HepG2 (cell line): Measurements from ENCODE around the gene PDYN. TPM values are rescaled to one million over a fixed set of nuclear protein-coding genes. Genes with fewer than 3 reads are reported as not detected.

ENCODE experiments used
- ATAC-seq: fragments of 200-7000 bp; cut with Tn5 transposase; 3 replicates; pipeline ENCODE4 v1.9.1; 2020; ENCODE audit warnings: mild to moderate bottlenecking, moderate library complexity
- BruUV-seq: library from RNA; stranded (reverse); fragments of 400-500 nt; replicated peaks from 2 replicates; lab custom pipeline; 2021; lab: Mats Ljungman, UMichigan
- CTCF ChIA-PET: fragments of 300-600 bp; formaldehyde crosslinking; extraction: SDS; loops from one replicate; lab custom pipeline; 2021; ENCODE audit warnings: low total read pairs, inconsistent platforms, low intra/inter-chr PET ratio; lab: Yijun Ruan, JAX
- POLR2A ChIA-PET: fragments of 350-600 bp; sonication (Branson Sonifier 250); formaldehyde crosslinking; loops from one replicate; lab custom pipeline; 2020; ENCODE audit warnings: antibody characterized with exemption, inconsistent platforms; lab: Yijun Ruan, JAX
- DNase-seq: peaks from one replicate; pipeline ENCODE4 v3.0.0-alpha.2; 2015; ENCODE audit warnings: low spot score
- FAIRE-seq: peaks from 3 replicates; lab custom pipeline; 2011; peaks lifted over from hg19 to GRCh38; lab: Jason Lieb, UNC
- H2AFZ ChIP-seq: one replicate; pipeline ENCODE4 v1.6.1; 2011; ENCODE audit warnings: low read length, inconsistent platforms
- H3K27ac ChIP-seq: fragments of 300-600 bp; 3 replicates; pipeline ENCODE4 v1.8.0; 2011; ENCODE audit warnings: mixed run types, mild to moderate bottlenecking, mixed read lengths, low read length, inconsistent platforms; ENCODE audit not compliant: insufficient read depth; ENCODE audit errors: extremely low read length
- H3K27me3 ChIP-seq, 2 experiments: fragments of 200-600 bp in 1 of 2; 2 replicates in 1 of 2; 3 replicates in 1 of 2; pipeline versions ENCODE4 v1.6.0 to v1.8.0; 2011; ENCODE audit warnings: low read length in 2 of 2, mild to moderate bottlenecking in 2 of 2, moderate library complexity in 2 of 2, inconsistent platforms in 1 of 2; ENCODE audit not compliant: insufficient read depth in 2 of 2, control insufficient read depth in 1 of 2
- H3K36me3 ChIP-seq, 2 experiments: fragments of 200-600 bp in 1 of 2; replicated peaks in 1 of 2; 2 replicates in 1 of 2; 3 replicates in 1 of 2; pipeline versions ENCODE4 v1.5.1 to v1.8.0; 2011; ENCODE audit warnings: low read length in 2 of 2, inconsistent platforms in 1 of 2; ENCODE audit not compliant: insufficient read depth in 2 of 2, control insufficient read depth in 1 of 2
- H3K4me1 ChIP-seq: 2 replicates; pipeline ENCODE4 v1.5.1; 2012; ENCODE audit warnings: low read length, inconsistent platforms; ENCODE audit not compliant: insufficient read depth
- H3K4me2 ChIP-seq: 2 replicates; pipeline ENCODE4 v1.6.0; 2011; ENCODE audit warnings: low read depth, low read length, inconsistent platforms
- H3K4me3 ChIP-seq, 3 experiments: fragments of 200-600 bp in 1 of 3; sonication (generic), shearing (Covaris generic) in 1 of 3; replicated peaks in 1 of 3; 2 replicates each; pipeline ENCODE4 v1.5.1; 2011 to 2016; ENCODE audit warnings: low read length in 3 of 3, inconsistent platforms in 2 of 3, low read depth in 2 of 3, mild to moderate bottlenecking in 2 of 3, control low read depth in 1 of 3, mixed read lengths in 1 of 3; ENCODE audit not compliant: insufficient read depth in 1 of 3
- H3K79me2 ChIP-seq: one replicate; pipeline ENCODE4 v1.6.1; 2011; ENCODE audit warnings: low read length, inconsistent platforms; ENCODE audit not compliant: insufficient read depth
- H3K9ac ChIP-seq: 2 replicates; pipeline ENCODE4 v1.6.0; 2011; ENCODE audit warnings: mild to moderate bottlenecking, low read depth, low read length, inconsistent platforms; ENCODE audit not compliant: insufficient read depth
- H3K9me3 ChIP-seq: 2 replicates; pipeline ENCODE4 v1.5.1; 2012; ENCODE audit warnings: mild to moderate bottlenecking, low read length
- H4K20me1 ChIP-seq: 2 replicates; pipeline ENCODE4 v1.6.0; 2011; ENCODE audit warnings: inconsistent platforms, mild to moderate bottlenecking, low read length, moderate library complexity; ENCODE audit not compliant: insufficient read depth
- ATF7 ChIP-seq, 2 experiments: fragments of 450-650 bp in 1 of 2; sonication (generic) in 1 of 2; formaldehyde crosslinking in 1 of 2; IDR thresholded peaks; 2 replicates each; pipeline versions ENCODE4 v1.4.0 to v1.6.1; 2016 to 2020; ENCODE audit warnings: antibody characterized with exemption in 1 of 2, mild to moderate bottlenecking in 1 of 2, missing genetic modification reagents in 1 of 2
- FOXA3 ChIP-seq: IDR thresholded peaks from 2 replicates; pipeline ENCODE4 v1.6.1; 2016; ENCODE audit warnings: missing genetic modification reagents, missing compliant biosample characterization
- KLF9 ChIP-seq: IDR thresholded peaks from 2 replicates; pipeline ENCODE4 v1.6.1; 2016; ENCODE audit warnings: low read depth
- MEIS2 ChIP-seq: sonication (generic); formaldehyde crosslinking; IDR thresholded peaks from 2 replicates; pipeline ENCODE4 v1.9.0; 2021; ENCODE audit warnings: mild to moderate bottlenecking, missing genetic modification reagents
- ZNF136 ChIP-seq: sonication (generic); formaldehyde crosslinking; IDR thresholded peaks from 2 replicates; pipeline ENCODE4 v1.8.1; 2022; ENCODE audit warnings: low read depth, mild to moderate bottlenecking, moderate library complexity, missing genetic modification reagents
- ZNF562 ChIP-seq: sonication (generic); formaldehyde crosslinking; IDR thresholded peaks from 2 replicates; pipeline ENCODE4 v1.8.0; 2022; ENCODE audit warnings: missing genetic modification reagents, borderline replicate concordance
- ZNF569 ChIP-seq: sonication (generic); formaldehyde crosslinking; IDR thresholded peaks from 2 replicates; pipeline ENCODE4 v1.5.0; 2020; ENCODE audit warnings: mild to moderate bottlenecking, missing genetic modification reagents, moderate library complexity, borderline replicate concordance
- ZNF75D ChIP-seq: sonication (generic); formaldehyde crosslinking; IDR thresholded peaks from 2 replicates; pipeline ENCODE4 v1.8.1; 2023; ENCODE audit warnings: missing genetic modification reagents, mild to moderate bottlenecking, borderline replicate concordance
- WGBS: methylation state at CpG from one replicate; pipeline ENCODE4 v1.1.6; 2017; ENCODE audit warnings: low lambda C conversion rate; 5-methylcytosine and 5-hydroxymethylcytosine counted together
- in situ Hi-C: cut with HindIII; loops from 2 replicates; pipeline ENCODE4 v1.10.0; 2017; ENCODE audit warnings: low pct_unique_long_range_greater_than_20kb; ENCODE audit not compliant: extremely low pct_ligation_motif_present
- intact Hi-C: fragments of 100-400 bp; cut with micrococcal nuclease; formaldehyde crosslinking; loops from one replicate; pipeline ENCODE4 v1.10.0; 2022; ENCODE audit not compliant: unreplicated experiment
- polyA plus RNA-seq, 8 experiments: library from polyadenylated mRNA; depleted of rRNA in 3 of 8; stranded (reverse) in 7 of 8; unstranded in 1 of 8; fragments of >200 nt; fragmentation: Illumina TruSeq in 4 of 8; extraction: Trizol in 4 of 8; gene quantifications; 2 replicates each; pipeline versions ENCODE4 v1.2.1 to v1.2.3, GENCODE V29; 2011 to 2016; ENCODE audit warnings: low read depth in 4 of 8, missing spikeins in 1 of 8, mixed read lengths in 1 of 8; ENCODE audit not compliant: insufficient read depth in 1 of 8
- total RNA-seq, 5 experiments: library from RNA; depleted of rRNA; stranded (reverse); fragments of >200 nt; fragmentation: Illumina TruSeq; extraction: Trizol; gene quantifications; 2 replicates each; pipeline ENCODE4 v1.2.3, GENCODE V29; 2016; ENCODE audit warnings: low read depth in 1 of 5
- TF ChIP-seq, protein P1 (sequence below): sonication (generic); formaldehyde crosslinking; IDR thresholded peaks from 2 replicates; pipeline ENCODE4 v1.4.0; 2020; ENCODE audit warnings: missing genetic modification reagents
- TF ChIP-seq, protein P2 (sequence below): sonication (generic); formaldehyde crosslinking; IDR thresholded peaks from 2 replicates; pipeline ENCODE4 v1.4.0; 2020; ENCODE audit warnings: missing genetic modification reagents
- TF ChIP-seq, protein P3 (sequence below): sonication (generic); formaldehyde crosslinking; IDR thresholded peaks from 2 replicates; pipeline ENCODE4; 2020; ENCODE audit warnings: missing genetic modification reagents, mild to moderate bottlenecking, borderline replicate concordance
- TF ChIP-seq, protein P4 (sequence below): sonication (generic); formaldehyde crosslinking; IDR thresholded peaks from 2 replicates; pipeline ENCODE4 v1.5.1; 2020; ENCODE audit warnings: missing genetic modification reagents, mild to moderate bottlenecking, borderline replicate concordance
- TF ChIP-seq, protein P5 (sequence below): sonication (generic); formaldehyde crosslinking; IDR thresholded peaks from 2 replicates; pipeline ENCODE4 v1.5.0; 2020; ENCODE audit warnings: mild to moderate bottlenecking, low read depth, missing genetic modification reagents, borderline replicate concordance
- TF ChIP-seq, protein P6 (sequence below): sonication (generic); formaldehyde crosslinking; IDR thresholded peaks from 2 replicates; pipeline ENCODE4 v1.4.0; 2020; ENCODE audit warnings: missing genetic modification reagents

The PDYN gene
- total and polyA plus RNA-seq, 2 of the 13 experiments (the other 11 are each of a cell fraction or from before 2014, with no cell fraction given): not detected

DNA sequence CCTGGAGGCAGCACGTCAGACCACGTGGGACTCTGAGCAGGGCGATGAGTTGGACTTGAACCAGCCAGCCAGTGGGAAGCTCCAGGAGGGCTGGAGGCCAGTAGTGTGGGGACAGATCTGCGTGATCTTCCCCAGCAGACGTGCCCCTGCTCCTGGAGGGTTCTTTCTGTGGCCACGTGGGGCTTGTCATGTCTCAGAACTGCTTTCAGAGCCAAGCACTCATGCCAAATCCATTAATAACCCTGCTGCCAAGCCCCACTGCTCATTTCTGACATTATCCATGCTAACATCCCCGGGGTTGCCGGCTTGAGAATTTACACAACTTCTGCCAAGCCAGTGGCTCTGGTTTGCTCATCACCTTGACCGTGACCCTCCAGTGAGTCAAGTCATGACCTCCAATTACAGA lies 60.4 kb downstream of the PDYN start:
- Histone ChIP-seq H3K9ac (no peak overlapping the region), H2AFZ (no peak overlapping the region), H3K36me3 (no peaks in the 10 kb centered on the region; a peak in 1 of 5 replicates), H3K4me2 (no peak overlapping the region), H3K4me3 (no peak overlapping the region), H3K4me1 (peaks cover 10% of the 10 kb centered on the region; the same call in 1 of the 2 replicates), H3K9me3 (no peaks in the 10 kb centered on the region), H4K20me1 (no peaks in the 10 kb centered on the region), H3K27me3 (no peaks in the 10 kb centered on the region), H3K27ac (no peak overlapping the region), H3K79me2 (no peaks in the 10 kb centered on the region)
- intact Hi-C loops (no loop called here), in situ Hi-C loops (no loop called here)
- no TSS peak for BruUV-seq
- ChIA-PET CTCF (no interaction called here), POLR2A (no interaction called here)
- ATAC-seq: no peak
- no peak for FAIRE-seq
- DNase-seq: no peak
- 77% methylated on average over 9 of the region's 9 CpGs for WGBS
- TF ChIP-seq ZNF136: no peak
- no peak for TF ChIP-seq ZNF562
- no peak for TF ChIP-seq ZNF569 (CRISPR knock-in tag)
- TF ChIP-seq ATF7 (IDR thresholded peaks at IDR 0.05): no peak
- TF ChIP-seq ATF7 (CRISPR knock-in tag; IDR thresholded peaks at IDR 0.05): no peak
- TF ChIP-seq, protein P1, sequence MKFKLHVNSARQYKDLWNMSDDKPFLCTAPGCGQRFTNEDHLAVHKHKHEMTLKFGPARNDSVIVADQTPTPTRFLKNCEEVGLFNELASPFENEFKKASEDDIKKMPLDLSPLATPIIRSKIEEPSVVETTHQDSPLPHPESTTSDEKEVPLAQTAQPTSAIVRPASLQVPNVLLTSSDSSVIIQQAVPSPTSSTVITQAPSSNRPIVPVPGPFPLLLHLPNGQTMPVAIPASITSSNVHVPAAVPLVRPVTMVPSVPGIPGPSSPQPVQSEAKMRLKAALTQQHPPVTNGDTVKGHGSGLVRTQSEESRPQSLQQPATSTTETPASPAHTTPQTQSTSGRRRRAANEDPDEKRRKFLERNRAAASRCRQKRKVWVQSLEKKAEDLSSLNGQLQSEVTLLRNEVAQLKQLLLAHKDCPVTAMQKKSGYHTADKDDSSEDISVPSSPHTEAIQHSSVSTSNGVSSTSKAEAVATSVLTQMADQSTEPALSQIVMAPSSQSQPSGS (CRISPR knock-in tag): no peak
- TF ChIP-seq, protein P2, sequence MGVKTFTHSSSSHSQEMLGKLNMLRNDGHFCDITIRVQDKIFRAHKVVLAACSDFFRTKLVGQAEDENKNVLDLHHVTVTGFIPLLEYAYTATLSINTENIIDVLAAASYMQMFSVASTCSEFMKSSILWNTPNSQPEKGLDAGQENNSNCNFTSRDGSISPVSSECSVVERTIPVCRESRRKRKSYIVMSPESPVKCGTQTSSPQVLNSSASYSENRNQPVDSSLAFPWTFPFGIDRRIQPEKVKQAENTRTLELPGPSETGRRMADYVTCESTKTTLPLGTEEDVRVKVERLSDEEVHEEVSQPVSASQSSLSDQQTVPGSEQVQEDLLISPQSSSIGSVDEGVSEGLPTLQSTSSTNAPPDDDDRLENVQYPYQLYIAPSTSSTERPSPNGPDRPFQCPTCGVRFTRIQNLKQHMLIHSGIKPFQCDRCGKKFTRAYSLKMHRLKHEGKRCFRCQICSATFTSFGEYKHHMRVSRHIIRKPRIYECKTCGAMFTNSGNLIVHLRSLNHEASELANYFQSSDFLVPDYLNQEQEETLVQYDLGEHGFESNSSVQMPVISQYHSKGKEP: no peak
- TF ChIP-seq FOXA3 (CRISPR knock-in tag): no peak
- no peak for TF ChIP-seq MEIS2
- TF ChIP-seq, protein P3, sequence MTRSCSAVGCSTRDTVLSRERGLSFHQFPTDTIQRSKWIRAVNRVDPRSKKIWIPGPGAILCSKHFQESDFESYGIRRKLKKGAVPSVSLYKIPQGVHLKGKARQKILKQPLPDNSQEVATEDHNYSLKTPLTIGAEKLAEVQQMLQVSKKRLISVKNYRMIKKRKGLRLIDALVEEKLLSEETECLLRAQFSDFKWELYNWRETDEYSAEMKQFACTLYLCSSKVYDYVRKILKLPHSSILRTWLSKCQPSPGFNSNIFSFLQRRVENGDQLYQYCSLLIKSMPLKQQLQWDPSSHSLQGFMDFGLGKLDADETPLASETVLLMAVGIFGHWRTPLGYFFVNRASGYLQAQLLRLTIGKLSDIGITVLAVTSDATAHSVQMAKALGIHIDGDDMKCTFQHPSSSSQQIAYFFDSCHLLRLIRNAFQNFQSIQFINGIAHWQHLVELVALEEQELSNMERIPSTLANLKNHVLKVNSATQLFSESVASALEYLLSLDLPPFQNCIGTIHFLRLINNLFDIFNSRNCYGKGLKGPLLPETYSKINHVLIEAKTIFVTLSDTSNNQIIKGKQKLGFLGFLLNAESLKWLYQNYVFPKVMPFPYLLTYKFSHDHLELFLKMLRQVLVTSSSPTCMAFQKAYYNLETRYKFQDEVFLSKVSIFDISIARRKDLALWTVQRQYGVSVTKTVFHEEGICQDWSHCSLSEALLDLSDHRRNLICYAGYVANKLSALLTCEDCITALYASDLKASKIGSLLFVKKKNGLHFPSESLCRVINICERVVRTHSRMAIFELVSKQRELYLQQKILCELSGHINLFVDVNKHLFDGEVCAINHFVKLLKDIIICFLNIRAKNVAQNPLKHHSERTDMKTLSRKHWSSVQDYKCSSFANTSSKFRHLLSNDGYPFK: no peak
- TF ChIP-seq, protein P4, sequence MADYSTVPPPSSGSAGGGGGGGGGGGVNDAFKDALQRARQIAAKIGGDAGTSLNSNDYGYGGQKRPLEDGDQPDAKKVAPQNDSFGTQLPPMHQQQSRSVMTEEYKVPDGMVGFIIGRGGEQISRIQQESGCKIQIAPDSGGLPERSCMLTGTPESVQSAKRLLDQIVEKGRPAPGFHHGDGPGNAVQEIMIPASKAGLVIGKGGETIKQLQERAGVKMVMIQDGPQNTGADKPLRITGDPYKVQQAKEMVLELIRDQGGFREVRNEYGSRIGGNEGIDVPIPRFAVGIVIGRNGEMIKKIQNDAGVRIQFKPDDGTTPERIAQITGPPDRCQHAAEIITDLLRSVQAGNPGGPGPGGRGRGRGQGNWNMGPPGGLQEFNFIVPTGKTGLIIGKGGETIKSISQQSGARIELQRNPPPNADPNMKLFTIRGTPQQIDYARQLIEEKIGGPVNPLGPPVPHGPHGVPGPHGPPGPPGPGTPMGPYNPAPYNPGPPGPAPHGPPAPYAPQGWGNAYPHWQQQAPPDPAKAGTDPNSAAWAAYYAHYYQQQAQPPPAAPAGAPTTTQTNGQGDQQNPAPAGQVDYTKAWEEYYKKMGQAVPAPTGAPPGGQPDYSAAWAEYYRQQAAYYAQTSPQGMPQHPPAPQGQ: no peak
- TF ChIP-seq, protein P5, sequence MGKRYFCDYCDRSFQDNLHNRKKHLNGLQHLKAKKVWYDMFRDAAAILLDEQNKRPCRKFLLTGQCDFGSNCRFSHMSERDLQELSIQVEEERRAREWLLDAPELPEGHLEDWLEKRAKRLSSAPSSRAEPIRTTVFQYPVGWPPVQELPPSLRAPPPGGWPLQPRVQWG (CRISPR knock-in tag): no peak
- no peak for TF ChIP-seq KLF9 (CRISPR knock-in tag)
- TF ChIP-seq, protein P6, sequence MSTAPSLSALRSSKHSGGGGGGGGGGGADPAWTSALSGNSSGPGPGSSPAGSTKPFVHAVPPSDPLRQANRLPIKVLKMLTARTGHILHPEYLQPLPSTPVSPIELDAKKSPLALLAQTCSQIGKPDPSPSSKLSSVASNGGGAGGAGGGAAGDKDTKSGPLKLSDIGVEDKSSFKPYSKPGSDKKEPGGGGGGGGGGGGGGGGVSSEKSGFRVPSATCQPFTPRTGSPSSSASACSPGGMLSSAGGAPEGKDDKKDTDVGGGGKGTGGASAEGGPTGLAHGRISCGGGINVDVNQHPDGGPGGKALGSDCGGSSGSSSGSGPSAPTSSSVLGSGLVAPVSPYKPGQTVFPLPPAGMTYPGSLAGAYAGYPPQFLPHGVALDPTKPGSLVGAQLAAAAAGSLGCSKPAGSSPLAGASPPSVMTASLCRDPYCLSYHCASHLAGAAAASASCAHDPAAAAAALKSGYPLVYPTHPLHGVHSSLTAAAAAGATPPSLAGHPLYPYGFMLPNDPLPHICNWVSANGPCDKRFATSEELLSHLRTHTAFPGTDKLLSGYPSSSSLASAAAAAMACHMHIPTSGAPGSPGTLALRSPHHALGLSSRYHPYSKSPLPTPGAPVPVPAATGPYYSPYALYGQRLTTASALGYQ (CRISPR knock-in tag): no peak
- TF ChIP-seq ZNF75D (CRISPR knock-in tag): no peak
